Motor neuron (in vitro differentiated cells): Measurements from ENCODE around the gene KHDC4. TPM values are rescaled to one million over a fixed set of nuclear protein-coding genes. Genes with fewer than 3 reads are reported as not detected.
"Not testable (repeated sequence)": the region's sequence is repeated elsewhere in the genome, so short reads cannot be mapped to it uniquely, and the experiment has no call there.

Experiments
- ATAC-seq, 8 experiments: fragments of 200-7000 bp; cut with Tn5 transposase; replicated peaks in 6 of 8; 2 replicates each; pipeline ENCODE4 v1.8.0; 2021; ENCODE audit warnings: mild to moderate bottlenecking in 8 of 8, moderate library complexity in 8 of 8
- H3K27ac ChIP-seq, 2 donors: fragments of 250-450 bp; sonication (Bioruptor Pico); 2 replicates each; pipeline ENCODE4 v1.9.0; 2021; ENCODE audit warnings: antibody characterized with exemption in 2 of 2, mild to moderate bottlenecking in 2 of 2, moderate library complexity in 1 of 2
- H3K4me1 ChIP-seq, 2 donors: fragments of 250-450 bp; sonication (Bioruptor Pico); replicated peaks in 1 of 2; 2 replicates each; pipeline ENCODE4 v1.6.1; 2021; ENCODE audit warnings: antibody characterized with exemption in 2 of 2, mild to moderate bottlenecking in 2 of 2, moderate library complexity in 1 of 2
- H3K4me3 ChIP-seq, 5 donors: fragments of 250-450 bp; sonication (Bioruptor Pico); 2 replicates each; pipeline ENCODE4 v1.9.0; 2021; ENCODE audit warnings: antibody characterized with exemption in 5 of 5, mild to moderate bottlenecking in 5 of 5, moderate library complexity in 4 of 5
- WGBS, 10 experiments: fragments of 450-650 bp; shearing (Covaris generic); methylation state at CpG; one replicate each; pipeline ENCODE4 v1.0.0; 2022; 5-methylcytosine and 5-hydroxymethylcytosine counted together
- in situ Hi-C, 9 experiments: fragments of 400-800 bp; cut with MboI; loops; one replicate each; pipeline ENCODE4 v1.15.0; 2021; ENCODE audit warnings: low sequenced_read_pairs in 9 of 9, low pct_unique_long_range_greater_than_20kb in 2 of 9; ENCODE audit not compliant: unreplicated experiment in 9 of 9
- total RNA-seq, 8 experiments: library from RNA; unstranded; fragments of 300-600 nt; gene quantifications; 2 replicates each; pipeline versions ENCODE4 v1.2.3 to v1.2.4, GENCODE V29; 2022

KHDC4 gene
- total RNA-seq, 8 experiments from 2014 or later = 37.4 to 89.4 (median 62.4) TPM

DNA sequence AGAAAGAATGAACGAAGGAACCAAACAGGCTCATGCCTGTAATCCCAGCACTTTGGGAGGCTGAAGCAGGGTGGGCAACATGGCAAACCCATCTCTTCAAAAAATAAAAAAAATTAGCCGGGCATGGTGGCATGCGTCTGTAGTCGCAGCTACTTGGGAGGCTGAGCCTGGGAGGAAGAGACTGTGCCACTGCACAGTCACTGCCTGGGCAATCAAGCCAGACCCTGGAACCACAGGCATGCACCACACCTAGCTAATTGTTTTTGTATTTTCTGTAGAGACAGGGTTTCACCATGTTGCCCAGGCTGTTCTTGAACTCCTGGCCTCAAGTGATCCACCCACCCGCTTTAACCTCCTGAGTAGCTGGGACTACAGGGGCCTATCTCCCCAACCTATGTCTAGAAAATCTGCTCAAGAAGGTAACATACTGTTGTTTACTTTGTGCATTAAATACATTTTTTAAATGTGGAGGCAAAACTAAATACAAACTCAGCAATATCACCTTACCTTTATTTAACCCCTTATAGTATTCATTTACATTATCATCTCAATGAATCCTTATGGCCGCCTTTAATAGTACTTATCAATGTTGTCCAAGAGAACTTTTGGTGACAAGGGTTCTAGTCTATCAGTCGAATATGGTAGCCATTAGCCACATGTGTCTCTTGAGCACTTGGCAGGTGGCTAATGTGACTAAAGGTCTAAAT lies 2.7 kb downstream of the KHDC4 start:
- Histone ChIP-seq H3K27ac (no peak overlapping the region), H3K4me3 (no peak overlapping the region), H3K4me1 (peaks cover 33% of the 10 kb centered on the region in 2 donors)
- 33 to 100% (median 77%) methylated on average over 1 to 7 of the region's 7 CpGs for WGBS, 10 experiments
- in situ Hi-C loops = no loop called here
- ATAC-seq = peak in 1 of 8 experiments; percentile 4

DNA sequence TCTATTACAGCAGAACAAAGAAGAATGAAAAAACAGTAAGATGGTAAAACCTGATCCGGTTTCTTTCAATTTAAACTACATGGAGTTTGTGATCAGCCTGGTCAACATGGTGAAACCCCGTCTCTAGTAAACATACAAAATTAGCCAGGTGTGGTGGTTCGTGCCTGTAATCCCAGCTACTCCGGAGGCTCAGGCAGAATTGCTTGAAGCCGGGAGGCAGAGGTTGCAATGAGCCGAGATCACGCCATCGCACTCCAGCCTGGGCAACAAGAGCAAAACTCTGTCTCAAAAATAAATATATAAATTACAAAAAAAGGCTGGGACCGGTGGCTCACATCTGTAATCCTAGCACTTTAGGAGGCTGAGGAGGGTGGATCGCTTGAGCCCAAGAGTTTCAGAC lies 3.5 kb downstream of the KHDC4 start:
- H3K27ac ChIP-seq, H3K4me3 ChIP-seq: not testable (repeated sequence)

DNA sequence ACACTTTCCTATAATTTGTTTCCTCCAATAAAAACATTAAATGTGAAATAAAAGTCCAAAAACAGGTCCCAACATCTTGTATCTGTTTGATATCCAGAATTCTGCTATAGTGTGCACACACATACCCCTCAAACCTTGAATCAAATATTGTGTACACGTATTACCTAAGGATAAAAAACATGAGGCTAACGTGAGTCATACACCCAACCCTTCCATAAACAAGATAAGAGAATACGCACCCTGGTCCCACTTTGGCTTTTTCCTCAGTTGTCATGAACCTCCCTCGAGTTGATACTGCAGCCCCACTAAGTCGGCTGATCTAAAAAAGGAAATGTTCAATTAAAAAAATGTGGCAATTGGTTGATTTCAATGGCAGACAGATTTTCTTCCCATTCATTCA lies 5.2 kb downstream of the KHDC4 start:
- whole genome bisulfite sequencing, 10 experiments = 41 to 100% (median 92%) methylated on average over 2 to 5 of the region's 5 CpGs
- peaks cover 29 to 31% of the 10 kb centered on the region in 2 donors for H3K4me1 ChIP-seq
- no peak for ATAC-seq
- in situ Hi-C loops = no loop called here
- H3K27ac ChIP-seq = no peak overlapping the region
- H3K4me3 ChIP-seq = no peak overlapping the region

More for the DNA sequence above, 3.5 kb downstream of the KHDC4 start:
- H3K4me1 ChIP-seq = peaks cover 33% of the 10 kb centered on the region in 2 donors
- in situ Hi-C loops, ATAC-seq: not testable (repeated sequence)
- 43 to 99% (median 90%) methylated on average over 1 to 9 of the region's 10 CpGs; no CpG with 5 or more reads in 2 of the 10 experiments for WGBS, 10 experiments

DNA sequence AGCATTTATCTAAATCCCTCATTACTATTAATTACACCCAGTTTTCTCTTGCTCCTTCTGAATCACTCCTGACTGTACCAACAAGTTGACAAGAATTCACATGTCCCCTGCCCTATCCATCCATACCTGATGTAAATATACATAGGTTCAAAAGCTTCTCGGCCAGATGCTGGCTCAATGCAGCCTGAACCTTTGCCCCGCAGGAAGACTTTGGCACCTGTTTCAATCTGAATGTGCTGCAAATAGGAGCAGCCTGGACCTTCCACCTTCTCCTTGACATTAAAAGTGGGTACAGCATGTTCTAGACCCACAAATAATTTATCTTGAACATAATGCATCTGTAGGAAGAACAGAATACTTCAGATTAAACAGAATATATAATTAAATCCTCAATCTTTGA lies 8.7 kb downstream of the KHDC4 start:
- ATAC-seq = no peak
- in situ Hi-C loops = no loop called here
- WGBS, 10 experiments = 86 to 100% (median 100%) methylated on average over 1 to 2 of the region's 2 CpGs; no CpG with 5 or more reads in 4 of the 10 experiments

DNA sequence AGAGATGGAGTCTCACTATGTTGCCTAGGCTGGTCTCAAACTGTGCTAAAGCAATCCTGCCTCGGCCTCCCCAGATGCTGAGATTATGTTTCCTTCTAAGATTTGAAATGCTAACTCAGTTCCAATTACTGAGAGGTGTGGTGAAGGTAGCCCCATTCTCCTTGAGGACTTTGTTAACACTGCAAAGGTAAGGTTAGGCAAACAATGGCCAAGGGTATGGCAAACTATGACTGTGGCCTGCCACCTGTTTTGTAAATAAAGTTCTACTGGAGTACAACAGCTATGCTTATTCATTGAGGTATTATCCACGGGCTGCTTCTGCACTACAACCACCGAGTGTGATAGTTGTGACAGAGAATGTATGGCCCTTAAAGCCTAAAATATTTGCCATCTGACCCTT lies 13.5 kb downstream of the KHDC4 start:
- Histone ChIP-seq H3K4me1 (no peaks in the 10 kb centered on the region), H3K27ac (no peak overlapping the region), H3K4me3 (no peak overlapping the region)
- no peak for ATAC-seq
- in situ Hi-C loops = no loop called here
- 67 to 100% (median 92%) methylated on average over 1 to 3 of the region's 3 CpGs; no CpG with 5 or more reads in 1 of the 10 experiments for WGBS, 10 experiments

More for the DNA sequence above, 8.7 kb downstream of the KHDC4 start:
- Histone ChIP-seq H3K4me1 (peaks cover 0 to 1% of the 10 kb centered on the region in 2 donors), H3K4me3 (no peak overlapping the region), H3K27ac (no peak overlapping the region)

DNA sequence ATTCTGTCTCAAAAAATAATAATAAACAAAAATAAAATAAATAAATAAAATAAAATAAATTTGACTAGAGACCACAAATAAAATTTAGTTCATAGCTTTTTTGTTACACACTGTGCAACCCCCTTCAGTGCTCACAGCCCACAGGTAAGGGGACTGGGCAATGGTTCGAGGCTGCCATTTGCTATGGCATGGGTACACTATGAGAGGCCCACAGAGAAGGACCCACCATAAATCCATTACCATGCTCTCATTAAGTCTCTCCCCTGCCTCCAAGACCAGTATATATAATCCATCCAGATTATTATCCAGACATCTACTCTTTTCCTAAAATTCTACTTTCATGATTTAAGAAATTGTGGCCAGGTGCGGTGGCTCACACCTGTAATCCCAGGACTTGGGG lies 14.4 kb downstream of the KHDC4 start:
- no peak for ATAC-seq
- no peak overlapping the region for H3K27ac ChIP-seq
- in situ Hi-C loops = no loop called here
- no peak overlapping the region for H3K4me3 ChIP-seq
- WGBS, 10 experiments = 80 to 100% (median 100%) methylated on average over 1 to 2 of the region's 2 CpGs; no CpG with 5 or more reads in 2 of the 10 experiments
- no peaks in the 10 kb centered on the region for H3K4me1 ChIP-seq

DNA sequence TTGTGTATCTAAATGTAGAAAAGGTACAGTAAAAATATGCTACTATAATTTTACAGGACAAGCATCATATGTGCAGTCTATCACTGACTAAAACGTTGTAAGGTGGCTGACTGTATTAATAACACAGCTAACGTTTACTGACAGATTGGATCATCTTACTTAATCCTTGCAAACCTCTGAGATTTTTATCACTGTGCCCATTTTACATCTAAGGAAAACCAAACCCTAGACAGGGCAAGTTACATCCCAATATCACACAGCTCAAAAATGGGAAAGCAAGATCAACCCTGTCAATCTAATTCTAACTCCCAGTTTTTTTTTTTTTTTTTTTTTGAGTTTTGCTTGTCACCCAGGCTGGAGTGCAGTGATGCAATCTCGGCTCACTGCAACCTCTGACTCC lies 15.6 kb downstream of the KHDC4 start:
- H3K27ac ChIP-seq = no peak overlapping the region
- WGBS, 10 experiments = 0 to 94% (median 72%) methylated on average over 1 to 3 of the region's 3 CpGs
- in situ Hi-C loops = no loop called here

DNA sequence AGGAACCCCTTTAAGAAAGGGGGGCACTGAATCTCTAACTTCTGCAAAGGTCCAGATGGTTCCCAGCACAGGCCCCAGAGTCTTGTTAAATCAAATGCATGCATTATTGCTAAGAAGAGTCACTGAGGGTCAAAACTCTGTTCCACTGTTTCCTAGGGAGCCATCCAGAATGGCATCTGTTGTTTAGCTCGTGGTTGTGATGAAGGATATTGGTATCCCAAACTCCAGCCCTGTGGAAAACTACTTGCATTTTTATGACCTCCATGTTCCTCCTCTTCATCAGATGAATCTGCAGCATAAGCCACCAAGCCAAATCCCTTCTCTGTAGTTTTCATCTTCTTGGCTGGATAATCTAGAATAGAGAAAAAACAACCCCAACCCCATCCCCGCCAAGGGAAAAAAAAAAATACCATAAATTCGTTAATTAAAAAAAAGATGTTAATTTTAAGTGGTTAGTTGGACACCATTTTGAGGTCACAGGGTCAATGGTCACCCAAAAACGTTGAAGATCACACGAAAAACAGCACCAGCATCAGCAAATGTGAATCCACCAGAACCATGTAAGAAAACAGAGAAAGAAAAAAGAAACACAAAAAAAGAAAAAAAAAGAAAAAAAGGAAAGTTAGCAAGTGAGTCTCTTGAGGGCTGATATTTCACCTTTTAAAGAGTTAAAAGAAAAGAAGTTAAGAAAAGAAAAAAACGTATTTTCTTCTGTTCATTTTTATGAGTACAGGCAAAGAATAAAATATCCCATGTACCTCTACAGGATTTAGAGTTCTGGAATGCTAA lies 20.1 kb downstream of the KHDC4 start:
- H3K4me3 ChIP-seq = no peak overlapping the region
- 46 to 87% (median 72%) methylated on average over 4 to 6 of the region's 6 CpGs for WGBS, 10 experiments
- no peak for ATAC-seq
- in situ Hi-C loops = no loop called here
- H3K27ac ChIP-seq = no peak overlapping the region
- peaks cover 13% of the 10 kb centered on the region in 2 donors for H3K4me1 ChIP-seq

More for the DNA sequence above, 15.6 kb downstream of the KHDC4 start:
- ATAC-seq = no peak
- H3K4me3 ChIP-seq = no peak overlapping the region
- H3K4me1 ChIP-seq = no peaks in the 10 kb centered on the region

DNA sequence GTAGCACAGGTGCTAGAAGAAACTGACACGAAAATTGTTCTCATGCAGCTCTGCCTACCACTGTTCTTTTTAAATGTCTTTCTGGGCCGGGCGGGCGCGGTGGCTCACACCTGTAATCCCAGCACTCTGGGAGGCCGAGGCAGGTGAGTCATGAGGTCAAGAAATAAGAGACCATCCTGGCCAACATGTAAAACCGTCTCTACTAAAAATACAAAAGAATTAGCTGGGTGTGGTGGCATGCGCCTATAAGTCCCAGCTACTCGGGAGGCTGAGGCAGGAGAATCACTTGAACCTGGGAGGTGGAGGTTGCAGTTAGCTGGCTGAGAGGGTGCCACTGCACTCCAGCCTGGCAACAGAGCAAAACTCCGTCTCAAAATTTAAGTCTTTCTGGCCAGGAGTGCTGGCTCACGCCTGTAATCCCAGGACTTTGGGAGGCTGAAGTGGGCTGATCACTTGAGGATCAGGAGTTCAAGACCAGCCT lies 22.1 kb downstream of the KHDC4 start:
- in situ Hi-C loops = no loop called here
- 62 to 97% (median 80%) methylated on average over 2 to 6 of the region's 11 CpGs; no CpG with 5 or more reads in 3 of the 10 experiments for WGBS, 10 experiments
- Histone ChIP-seq H3K4me1 (peaks cover 13% of the 10 kb centered on the region in 2 donors), H3K4me3 (no peak overlapping the region), H3K27ac (no peak overlapping the region)
- no peak for ATAC-seq

DNA sequence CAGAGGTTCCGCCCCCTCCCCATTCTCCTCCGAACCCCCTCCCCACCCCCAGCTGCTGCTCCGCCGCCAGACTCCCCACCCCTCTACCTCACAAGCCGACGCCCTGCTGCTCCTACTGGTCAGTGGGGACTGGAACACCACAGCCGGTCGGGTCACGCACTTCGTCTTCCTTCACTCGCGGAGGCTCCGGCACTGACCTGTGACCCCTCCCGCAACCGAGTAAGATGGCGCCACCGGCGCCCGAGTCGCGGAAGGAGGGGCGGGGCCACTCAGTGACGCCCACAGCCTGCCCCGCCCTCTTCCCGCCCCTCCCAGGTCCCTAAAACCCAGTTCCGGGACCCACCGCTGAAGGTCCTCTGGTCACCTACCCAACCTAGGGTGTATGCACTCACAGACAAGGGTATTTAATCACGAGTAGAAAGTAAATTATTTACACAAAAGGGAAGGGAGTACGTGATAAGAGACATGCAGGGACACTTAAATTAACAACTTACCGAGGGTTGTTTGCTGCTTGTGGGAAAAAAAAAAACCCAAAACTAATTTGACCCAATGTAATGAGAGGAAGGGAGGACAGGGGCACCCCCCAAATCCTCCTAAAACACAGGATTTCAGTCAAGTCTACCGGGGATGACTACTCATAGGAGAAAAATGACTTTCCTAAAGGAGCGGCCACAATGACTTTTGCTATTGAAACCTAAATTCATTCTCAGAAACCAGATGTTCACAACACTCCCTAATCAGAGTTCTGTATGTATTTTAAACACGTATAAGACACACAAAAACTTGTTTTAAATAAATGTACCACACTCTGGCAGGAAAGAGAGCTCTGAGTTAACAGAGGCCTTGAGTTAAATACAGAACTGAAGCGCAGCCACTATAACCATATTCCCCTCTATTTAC lies 22.8 kb downstream of the KHDC4 start, which contains the start of gene RIT1:
RIT1 (minus strand) TSS at position 194 of the 900 bp plus-strand sequence. CDS start 588 bp downstream, outside the sequence.
- Histone ChIP-seq H3K27ac (peak within 1 kb of the TSS; percentile 73 to 83), H3K4me1 (peaks cover 13% of the 10 kb centered on the region in 2 donors), H3K4me3 (peak within 1 kb of the TSS; percentile 50 to 78 (median 63))
- in situ Hi-C loops = no loop called here
- peak; percentile 84 to 95 (median 89) for ATAC-seq
- whole genome bisulfite sequencing, 10 experiments = 8 to 57% (median 26%) methylated on average over 2 to 14 of the region's 34 CpGs; no CpG with 5 or more reads in 1 of the 10 experiments

DNA sequence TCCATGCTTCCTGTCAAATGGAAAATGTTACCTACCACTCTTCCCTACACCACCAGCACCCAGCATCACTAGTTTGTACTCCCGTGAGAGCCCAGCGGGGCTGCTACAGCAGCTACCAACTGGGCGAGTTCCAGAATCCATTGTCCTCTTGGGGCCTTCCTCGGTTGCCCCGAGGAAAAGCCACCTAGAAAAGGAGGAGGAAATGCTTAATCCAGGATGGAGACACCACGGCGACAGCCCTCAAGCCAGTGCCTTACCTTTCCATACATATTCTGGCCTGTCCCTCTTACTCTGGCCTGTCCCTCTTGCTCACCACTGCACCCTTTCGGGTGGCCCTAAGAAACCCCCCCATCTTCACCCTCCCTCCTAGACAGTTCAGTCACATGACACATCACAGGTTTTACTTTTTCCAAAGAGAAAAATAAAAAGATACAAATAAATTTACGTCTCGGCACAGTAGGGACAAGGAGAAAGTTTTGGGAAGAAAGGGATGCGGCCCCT lies 23.5 kb downstream of the KHDC4 start:
- WGBS, 10 experiments = 0 to 20% (median 6%) methylated on average over 2 to 11 of the region's 11 CpGs; no CpG with 5 or more reads in 2 of the 10 experiments
- H3K4me1 ChIP-seq = peaks cover 13% of the 10 kb centered on the region in 2 donors
- peak; percentile 50 to 85 (median 81) for ATAC-seq
- H3K4me3 ChIP-seq = peak overlapping the region; percentile 50 to 78 (median 63)
- H3K27ac ChIP-seq = peak overlapping the region; percentile 73 to 83
- in situ Hi-C loops = no loop called here

DNA sequence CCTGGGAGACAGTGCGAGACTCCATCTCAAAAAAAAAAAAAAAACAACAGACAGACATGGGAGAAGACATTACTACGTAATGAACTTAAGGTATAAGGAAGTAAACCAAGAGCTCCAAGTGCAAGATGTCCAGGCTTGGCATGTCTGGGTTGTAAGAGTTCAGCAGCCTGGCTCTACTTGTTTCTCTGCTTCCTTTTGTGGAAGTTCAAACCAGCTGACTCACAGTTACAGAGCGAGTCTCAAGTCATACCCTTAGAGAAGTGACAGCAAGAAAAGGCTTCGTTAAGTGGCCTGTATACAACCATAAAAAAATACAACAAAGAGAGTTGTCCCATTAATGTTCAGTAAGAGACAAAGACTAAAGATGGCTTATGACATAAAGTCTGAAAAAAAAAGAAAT lies 24.3 kb downstream of the KHDC4 start:
- peaks cover 13% of the 10 kb centered on the region in 2 donors for H3K4me1 ChIP-seq
- no peak overlapping the region for H3K27ac ChIP-seq
- no peak for ATAC-seq
- in situ Hi-C loops = no loop called here
- peak overlapping the region; percentile 50 to 78 (median 63) for H3K4me3 ChIP-seq
- WGBS, 10 experiments = 62 to 100% (median 85%) methylated on average over 2 to 4 of the region's 4 CpGs; no CpG with 5 or more reads in 1 of the 10 experiments
